Activated CD4-positive, alpha-beta T cell treated with anti-CD3 and anti-CD28 coated beads, Interleukin-2, amount 50 U/mL, for 24 hours (primary cell): ENCODE measurements around the gene FBN3.
"Not testable (repeated sequence)": the region's sequence is repeated elsewhere in the genome, so short reads cannot be mapped to it uniquely, and the experiment has no call there.

Experiments used
- DNase-seq, 2 donors: peaks; one replicate each; pipeline ENCODE4 v3.0.0-alpha.2; 2020; ENCODE audit warnings: low read depth in 1 of 2, low spot score in 1 of 2

FBN3 gene

DNA sequence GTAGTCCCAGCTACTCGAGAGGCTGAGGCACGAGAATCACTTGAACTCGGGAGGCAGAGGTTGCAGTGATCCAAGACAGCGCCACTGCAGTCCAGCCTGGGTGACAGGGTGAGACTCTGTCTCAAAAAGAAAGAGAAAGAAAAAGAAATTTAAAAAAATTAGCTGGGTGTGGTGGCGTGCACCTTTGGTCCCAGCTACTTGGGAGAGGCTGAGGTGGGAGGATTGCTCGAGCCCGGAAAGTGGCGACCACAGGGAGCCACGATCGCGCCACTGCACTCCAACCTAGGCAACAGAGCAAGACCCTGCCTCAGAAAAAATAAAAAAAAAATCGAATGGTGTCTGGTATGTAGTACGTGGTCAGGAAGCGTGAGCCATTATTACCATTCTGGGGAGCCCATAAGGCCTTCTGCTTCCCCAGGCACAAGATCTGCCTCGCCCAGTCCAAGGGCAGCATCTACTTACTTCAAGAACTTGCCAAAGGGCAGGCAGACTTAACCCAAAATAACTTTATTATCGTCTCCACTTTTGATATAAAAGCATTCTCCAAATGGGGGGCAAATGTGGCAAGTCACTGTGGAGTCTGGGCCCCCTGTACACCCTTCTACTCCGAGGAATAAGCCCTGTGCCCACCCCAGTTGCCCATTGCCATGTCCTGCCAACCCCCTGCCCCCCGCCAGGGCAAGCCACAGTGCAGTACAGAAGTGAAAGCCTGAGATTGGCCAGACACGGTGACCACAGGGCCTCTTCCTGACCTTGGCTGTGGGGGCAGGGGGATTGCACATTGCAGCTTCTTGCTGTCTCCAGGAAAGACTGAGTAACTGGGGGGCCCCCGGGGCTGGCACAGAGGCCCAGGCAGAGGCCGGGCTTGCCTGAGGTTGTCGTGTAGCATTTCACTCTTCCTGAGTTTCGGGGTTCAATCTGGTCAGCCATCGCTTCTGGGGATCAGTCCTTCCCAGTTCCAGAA, 84.2 kb downstream of the FBN3 start:
- DNase-seq: no peak

DNA sequence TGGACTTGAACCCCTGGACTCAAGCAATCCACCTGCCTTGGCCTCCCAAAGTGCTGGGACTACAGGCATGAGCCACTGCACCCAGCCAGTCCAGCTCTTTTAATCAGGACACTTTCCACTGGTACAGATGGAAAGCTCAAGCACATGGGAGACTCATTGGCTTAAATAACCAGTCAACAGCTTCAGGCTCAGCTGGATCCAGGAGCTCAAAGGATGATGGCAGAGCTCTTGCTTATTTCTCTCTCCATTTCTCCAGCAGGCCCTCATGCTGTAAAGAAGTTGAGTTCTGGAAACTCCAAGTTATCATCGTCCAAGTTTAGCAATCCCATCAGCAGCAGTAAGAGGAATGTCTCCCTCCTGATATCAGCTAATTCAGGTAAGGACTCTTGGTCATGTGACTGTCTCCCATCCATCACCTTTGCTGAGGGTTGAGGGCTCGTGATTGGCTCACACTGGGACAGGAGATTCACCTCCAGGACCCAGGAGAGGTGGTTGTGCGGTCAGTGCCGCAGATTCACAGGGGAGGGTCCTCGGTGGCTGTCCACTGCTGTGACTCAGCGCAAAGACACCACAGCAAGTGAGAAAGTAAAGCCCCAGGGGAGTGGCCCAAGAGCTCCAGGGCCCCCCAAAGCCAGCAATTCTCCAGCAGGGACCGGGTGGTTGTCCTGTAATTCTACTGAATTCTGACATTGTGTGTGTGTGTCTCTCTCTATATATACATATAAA, 91.7 kb downstream of the FBN3 start:
- no peak for DNase-seq

DNA sequence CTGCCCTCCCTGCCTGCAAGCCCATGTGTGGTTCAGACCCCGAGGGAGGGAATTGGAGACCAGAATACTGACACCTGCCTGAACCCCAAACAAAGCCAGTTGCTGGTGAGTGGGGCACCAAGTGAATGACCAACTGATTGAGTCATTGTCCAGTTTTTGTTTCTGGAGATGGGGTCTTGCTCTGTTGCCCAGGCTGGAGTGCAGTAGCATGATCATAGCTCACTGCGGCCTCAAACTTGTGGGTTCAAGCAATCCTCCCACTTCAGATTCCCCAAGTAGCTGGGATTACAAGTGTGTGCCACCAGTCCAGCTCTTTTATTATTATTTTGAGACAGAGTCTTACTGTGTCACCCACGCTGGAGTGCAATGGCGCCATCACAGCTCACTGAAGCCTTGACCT, 92.9 kb downstream of the FBN3 start:
- no peak for DNase-seq

DNA sequence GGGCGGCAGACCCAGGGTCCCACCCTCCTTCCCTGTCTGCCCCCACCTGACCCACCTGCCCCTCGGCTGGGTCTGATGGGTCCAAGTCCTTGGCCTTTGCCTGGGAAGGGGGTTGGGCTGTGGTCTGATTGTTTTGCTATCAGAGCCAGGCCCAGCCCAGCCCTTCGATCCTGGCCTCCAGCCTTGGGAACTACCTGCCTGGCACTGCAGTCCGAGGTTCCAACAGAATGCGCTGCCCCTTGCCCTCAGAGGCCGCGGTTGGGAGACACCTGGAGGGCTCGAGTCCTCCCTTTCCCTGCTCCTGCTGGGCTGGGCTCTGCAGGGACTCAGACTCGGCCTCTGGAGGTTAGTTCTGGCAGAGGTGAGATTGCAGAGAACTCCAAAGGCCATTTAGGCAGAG, 95.2 kb downstream of the FBN3 start:
- no peak for DNase-seq

DNA sequence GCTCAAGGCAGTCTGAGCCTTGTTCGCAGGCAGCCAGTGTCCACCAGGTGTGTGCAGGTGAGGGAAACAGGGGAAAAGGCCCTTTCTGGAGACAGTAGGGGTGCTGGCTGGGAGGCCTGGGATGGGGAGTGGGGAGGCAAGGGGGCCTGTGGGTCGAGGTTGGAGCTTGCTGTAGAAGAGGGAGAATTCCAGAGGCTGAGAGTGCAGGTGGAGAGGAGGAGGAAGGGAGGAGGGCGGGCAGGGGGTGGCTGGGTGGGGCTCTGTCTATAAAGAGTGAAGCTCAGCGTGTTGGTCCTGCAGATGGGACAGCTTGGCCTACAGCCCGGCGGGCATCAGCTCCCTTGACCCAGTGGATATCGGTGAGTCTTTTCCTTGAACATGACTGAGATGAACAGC, 96.9 kb downstream of the FBN3 start, which contains the start of gene CCL25:
CCL25 (plus strand) TSS at position 297 of the 396 bp plus-strand sequence. CDS start 290 bp downstream, outside the sequence.
- no peak for DNase-seq

DNA sequence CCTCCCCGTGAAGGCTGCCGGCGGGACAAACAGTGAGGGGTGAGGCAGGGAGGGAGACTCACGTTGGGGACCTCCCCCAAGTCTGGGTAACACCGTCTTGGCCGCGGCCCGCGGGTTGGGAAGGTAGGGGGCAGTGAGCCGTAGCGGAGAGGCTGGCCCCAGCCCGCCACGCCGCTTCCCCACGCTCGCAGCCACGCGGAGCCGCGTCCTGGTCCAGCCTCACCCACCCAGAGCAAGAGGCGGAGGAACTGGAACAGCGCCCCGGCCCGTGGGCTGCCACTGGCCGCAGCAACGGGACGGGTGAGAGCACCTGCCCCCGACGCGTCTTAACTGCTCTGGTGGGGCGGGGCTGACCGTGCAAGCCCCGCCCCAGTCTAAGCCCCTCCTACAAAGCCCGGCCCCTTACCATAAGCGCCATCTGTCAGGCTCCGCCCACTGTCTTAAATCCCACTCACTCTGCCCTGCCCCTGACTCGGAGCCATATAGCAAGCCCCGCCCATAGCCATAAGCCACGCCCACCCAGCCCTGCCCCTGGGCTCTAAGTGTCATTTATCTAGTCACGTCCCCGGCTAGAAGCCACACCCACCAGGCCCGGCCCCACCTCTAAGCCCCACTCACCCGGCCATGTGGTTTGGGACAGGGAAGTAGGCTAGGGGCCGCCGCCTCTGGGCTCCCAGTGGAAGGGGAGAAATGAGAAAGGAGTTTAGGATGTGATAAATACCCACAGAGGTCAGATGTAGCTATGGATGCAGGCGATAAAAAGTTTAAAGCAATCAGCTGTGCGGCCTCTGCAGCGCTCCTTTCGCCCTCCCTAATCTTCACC, 98.9 kb downstream of the FBN3 start:
- peak; percentile 77 to 88 for DNase-seq

DNA sequence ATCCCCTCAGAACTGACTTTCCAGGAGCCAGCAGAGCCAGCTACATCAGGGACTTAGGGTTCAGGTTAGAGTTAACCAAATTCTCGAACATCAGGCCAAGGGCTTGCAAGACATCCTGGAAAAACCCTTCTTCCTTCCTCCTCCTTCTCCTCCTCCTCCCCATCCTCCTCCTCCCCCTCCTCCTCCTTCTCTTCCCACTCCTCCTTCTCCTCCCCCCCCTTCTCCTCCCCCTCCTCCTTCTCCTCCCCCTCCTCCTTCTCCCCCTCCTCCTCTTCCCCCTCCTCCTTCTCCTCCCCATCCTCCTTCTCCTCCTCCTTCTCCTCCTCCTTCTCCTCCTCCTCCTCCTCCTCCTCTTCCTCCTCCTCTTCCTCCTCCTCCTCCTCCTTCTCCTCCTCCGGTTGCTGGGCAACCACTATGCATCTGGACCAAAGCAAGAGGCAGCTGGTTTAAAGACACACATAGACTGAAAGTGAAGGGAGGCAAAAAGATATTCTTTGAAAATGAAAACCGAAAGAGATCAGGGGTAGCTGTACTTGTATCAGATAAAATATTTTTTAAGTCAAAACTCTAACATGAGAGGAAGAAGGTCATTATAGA, 102.7 kb downstream of the FBN3 start:
- DNase-seq: no peak

DNA sequence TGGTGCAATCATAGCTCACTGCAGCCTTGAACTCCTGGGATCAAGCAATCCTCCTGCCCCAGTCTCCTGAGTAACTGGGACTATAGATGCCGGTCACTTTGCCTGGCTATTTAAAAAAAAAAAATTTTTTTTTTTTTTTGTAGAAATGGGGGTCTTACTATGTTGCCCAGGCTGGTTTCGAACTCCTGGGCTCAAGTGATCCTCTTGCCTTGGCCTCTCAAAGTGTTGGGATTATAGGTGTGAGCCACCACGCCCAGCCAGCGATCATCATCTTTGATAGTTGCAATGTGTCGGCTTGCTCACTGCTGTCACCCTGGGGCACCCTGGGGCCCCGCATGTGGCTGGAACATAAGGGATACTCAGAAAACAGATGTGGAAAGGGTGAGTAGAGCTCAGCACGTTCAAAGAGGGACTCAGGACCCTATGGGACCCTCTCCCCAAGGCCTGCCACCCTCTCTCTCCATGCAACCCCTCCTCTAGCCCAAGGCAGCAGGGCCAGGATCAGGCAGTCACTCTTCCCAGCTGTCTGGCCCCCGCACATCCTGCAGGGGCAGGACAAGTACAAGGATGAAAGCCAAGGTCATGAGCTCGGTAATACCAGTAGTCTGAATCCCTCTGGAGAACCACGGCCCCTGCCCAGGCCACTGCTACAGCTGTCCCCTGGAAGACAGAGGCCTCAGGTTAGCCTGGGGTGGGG, 103.4 kb downstream of the FBN3 start:
- DNase-seq: no peak

DNA sequence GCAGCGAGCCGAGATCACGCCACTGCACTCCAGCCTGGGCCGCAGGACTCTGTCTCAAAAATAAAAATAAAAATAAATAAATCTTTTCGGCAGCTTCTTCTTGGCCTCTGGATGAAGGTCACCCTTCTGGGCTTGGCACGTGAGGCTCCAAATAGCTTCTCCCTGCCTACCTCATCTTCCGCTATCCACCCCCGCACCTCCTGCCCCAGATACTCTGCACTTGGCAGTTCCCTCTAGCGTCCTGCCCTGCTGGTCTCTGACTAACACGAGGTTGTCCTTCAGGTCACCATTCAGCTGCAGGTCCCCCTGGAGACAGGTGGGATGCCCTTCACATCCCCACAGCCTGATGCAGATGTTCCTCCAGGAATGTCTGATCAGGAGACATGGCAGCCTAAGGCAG, 105.4 kb downstream of the FBN3 start:
- DNase-seq: no peak

DNA sequence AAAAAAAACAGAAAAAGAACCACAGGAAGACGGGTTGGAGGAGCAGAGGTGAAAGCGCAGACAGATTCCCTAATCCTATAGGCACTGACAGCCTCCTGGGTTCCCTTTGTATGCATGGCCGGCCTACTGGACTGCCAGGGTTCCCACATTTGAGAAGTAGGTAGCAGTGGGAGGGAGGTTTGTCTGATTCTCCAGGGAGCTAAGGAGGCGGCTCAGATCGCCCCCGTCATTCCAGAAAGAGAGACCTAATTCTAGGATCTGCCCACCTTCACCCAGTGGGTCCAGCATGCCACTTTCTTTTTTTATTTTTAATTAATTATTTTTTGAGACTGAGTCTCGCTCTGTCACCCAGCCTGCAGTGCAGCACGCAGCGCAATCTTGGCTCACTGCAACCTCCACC, 106.5 kb downstream of the FBN3 start:
- DNase-seq: no peak

DNA sequence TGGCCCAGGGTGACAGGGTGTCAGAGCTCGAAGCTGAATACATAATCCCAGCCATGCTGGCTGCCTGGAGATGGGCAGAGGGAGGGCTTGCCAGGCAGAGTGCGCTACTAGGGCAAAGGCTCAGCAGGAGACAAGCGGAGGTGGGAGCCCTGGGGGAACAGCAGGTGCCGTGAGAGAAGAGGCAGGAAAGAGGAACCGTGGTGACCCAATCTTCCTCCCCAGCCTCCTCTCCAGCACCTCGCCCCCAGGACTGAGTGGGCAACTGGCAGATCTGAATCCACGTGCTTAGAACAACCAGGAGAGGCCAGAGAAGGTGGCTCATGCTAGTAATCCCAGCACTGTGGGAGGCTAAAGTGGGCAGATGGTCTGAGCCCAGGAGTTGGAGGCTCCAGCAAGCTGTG, 107.9 kb downstream of the FBN3 start:
- no peak for DNase-seq

DNA sequence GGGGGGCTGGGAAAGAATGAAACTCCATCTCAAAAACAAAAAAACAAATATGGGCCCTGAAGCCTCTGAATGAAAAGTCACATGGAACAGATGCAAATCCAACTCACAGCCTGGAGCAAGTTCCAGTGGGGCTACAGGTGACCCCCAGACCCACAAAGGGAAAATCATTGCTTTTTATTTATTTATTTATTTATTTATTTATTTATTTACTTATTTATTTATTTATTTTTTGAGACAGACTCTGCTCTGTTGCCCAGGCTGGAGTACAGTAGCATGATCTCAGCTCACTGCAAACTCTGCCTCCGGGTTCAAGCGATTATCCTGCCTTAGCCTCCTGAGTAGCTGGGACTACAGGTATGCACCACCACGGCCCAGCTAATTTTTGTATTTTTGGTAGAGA, 110.2 kb downstream of the FBN3 start:
- DNase-seq: no peak

DNA sequence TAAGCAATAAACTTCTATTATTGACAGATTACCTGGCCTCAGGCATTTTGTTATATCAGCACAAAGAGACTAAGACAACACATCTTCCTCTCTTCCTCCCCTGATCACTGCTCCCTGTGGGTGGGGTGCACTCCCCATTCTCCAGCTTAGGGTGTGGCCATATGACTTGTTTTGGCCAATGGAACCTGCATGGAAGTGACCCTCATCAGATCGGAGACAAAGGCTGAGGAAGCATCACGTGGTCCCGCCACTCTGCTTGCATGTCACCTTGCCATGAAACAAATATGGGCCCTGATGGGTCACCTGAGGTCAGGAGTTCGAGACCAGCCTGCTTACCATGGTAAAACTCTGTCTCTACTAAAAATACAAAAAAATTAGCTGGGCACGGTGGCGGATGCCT, 110.6 kb downstream of the FBN3 start:
- no peak for DNase-seq

DNA sequence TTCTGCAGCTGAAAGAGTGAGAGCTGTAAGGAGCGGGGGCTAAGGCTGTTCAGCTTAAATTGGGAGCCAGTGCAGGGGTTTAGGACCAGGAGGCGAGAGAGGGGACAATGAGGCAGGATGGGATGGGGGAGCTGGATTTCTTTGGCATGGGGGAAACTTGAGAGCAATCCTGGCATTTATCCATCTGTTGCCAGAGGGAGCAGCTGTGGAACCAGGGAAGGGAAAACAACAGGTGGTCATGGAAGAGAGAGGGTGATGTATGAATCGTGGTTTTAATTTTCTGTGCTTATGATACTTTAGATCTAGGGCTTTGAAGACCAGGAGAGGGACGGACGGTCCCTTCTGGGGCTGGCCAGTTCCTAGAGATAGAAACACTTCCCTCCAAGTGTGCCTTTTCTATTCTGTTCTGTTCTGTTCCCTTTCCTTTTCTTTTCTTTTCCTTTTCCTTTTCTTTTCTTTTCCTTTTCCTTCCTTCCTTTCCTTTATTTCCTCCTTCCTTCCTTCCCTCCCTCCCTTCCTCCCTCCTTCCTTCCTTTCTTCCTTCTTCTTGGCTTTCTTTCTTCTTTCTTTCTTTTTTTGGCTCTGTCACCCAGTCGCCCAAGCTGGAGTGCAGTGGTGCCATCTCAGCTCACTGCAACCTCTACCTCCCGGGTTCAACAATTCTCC, 112.8 kb downstream of the FBN3 start:
- DNase-seq: no peak

DNA sequence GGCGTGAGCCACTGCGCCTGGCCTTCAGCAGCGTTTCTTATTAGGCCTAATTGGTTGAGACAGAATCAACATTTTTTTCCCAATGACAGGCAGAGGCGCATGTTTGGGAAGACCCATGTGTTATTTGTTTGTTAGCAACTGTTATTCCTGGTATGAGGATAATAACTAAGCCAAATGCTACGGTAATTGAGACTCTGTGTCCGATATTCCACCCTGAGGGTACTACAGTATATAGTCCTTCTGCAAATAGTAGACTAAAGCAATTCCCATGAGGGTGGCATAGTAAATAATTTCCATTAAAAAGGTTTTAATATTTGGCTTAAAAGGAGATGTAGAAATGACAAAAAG, 115.2 kb downstream of the FBN3 start:
- no peak for DNase-seq

DNA sequence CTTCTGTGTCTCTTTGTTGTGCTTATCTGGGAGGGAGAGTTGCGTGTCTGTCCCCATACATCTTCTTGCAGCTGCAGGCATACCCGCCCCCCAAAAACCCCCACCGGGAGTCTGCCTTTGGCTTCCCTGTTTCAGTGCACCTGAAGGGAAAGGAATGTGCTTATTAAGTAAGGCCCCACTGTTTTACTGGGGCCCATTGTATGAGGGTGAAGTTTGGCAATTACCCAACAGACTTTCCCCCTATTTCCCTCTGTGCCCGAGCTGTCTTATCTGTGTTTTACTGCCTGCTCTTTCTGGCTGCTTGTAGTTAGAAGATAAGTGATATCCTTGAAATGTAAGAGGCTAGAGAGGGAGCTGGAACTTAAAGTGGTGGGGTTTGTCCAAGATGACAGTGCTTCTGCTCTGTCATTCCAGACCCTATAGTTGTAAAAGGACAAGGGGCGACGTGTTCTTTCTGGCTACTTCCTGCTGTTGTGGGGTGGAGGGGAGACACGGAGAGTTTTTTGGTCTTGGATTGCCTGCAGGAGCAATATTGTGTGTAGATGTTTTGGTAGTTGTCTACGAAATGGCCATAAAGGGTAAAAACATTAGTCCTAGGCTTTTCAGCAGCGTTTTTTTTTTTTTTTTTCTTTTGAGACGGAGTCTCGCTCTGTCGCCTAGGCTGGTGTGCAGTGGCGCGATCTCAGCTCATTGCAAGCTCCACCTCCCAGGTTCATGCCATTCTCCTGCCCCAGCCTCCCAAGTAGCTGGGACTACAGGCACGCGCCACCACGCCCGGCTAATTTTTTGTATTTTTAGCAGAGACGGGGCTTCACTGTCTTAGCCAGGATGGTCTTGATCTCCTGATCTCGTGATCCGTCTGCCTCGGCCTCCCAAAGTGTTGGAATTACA, 115.9 kb downstream of the FBN3 start:
- DNase-seq: not testable (repeated sequence)

DNA sequence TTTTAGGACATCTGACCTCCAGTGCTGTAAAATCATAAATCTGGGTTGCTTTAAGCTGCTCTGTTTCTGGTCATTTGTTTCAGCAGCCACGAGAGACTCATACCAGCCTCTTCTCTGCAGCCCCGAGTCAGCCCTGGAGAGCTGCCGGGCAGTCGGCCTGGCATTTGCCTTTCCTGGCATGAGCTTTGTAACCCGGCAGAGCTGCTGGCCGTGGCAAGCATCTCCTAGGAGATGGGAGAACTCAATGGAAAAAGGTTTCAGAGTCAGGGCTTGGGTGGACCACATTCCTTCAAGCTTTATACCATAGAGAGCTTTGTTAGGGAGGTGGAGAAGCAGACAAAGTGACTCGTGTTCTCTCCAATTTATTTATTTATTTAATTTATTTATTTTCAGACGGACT, 118.4 kb downstream of the FBN3 start:
- DNase-seq: no peak

DNA sequence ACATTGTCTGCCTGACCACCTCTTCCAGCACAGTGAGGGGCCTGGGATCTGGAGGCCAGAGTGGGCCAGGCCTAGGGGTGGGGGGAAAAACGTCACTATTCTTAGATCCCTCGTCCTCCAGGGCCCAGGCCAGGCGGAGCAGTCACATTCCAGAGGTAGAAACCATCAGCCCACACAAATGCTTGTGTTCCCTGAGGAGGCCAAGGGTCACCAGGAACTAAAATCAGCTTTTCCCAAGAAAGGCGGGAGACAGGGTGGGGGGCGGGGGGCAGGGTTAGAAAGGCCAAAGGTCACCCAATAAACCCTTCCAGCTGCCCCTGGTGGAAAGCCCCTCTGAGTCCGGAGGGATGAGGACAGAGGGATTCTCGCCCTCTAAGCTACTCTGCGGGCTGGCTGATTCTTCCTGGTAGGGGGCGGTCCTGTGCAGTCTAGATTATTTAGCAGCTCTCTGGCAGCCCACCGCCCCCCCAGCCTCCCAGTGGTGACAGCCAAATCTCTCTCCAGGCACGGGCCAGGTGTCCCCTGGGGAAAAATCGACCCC, 120.4 kb downstream of the FBN3 start:
- DNase-seq: no peak

DNA sequence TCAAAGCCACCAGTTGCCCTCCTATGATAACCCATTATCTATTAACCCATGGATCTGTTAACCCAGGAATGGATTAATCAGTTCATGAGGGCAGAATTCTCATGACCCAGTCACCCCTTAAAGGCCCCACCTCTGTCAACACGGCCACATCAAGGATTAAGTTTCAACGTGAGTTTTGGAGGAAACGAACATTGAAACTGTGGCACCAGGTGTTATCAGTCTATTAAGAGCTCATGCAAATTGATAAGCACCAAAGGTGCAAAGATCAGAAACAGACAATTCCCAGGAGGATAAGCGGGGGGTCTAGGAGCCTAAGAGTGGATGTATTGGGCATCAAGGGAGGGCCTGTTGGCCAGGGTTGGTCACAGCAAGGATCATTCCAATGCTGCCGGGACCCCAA, 124.1 kb downstream of the FBN3 start:
- no peak for DNase-seq
